ENCODE measurements around the gene ARFIP2.

The ARFIP2 gene

GRCh38 chr11:6438979-6439571 is 42.1 kb downstream of the ARFIP2 start:
- DNase-seq = no peak

DNA sequence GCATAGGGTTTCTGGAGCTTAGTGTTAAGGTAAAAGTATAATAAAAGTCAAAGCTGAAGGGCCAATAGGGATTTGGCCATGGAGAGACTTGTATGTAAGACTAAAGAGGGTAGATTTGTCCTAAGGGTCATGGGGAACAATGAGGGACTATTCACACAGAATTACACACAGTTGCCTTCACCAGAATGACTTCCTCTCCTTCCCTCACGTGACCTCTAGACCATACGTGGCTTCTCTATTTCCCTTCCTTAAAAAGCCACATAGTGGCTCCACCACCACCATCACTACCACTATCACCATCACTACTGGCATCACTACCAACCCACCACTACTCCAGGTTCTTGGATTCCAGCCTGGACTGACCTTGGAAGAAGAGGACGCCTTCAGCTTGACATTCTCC is 43.1 kb downstream of the ARFIP2 start:
- no peak for DNase-seq

- DNase-seq = no peak
Measured at GRCh38 chr11:6437423-6437822, 43.7 kb downstream of the ARFIP2 start.

DNA sequence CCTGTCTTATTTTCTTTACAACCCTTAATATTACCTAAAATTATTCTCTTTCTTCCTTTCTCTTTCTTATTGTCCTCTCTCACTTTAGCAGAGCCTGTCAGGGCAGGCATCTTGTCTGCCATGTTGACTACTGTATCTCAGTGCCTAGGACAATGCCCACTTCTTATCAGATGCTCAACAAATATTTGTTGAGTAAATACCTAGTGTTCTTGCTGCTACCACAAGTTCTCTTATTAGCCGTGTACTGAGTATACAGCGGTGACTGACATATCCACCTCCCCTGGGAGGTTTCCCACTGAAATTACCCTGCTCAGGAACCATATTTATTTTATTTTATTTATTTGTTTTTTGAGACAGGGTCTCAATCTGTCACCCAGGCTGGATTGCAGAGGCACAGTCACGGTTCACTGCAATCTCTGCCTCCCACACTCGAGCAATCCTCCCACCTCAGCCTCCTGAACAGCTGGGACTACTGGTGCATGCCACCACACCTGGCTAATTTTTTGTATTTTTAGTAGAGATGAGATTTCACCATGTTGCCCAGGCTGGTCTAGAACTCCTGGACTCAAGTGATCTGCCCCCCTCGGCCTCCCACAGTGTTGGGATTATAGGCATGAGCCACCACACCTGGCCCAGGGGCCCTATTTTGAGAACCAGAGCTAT is 47.0 kb downstream of the ARFIP2 start:
- DNase-seq = no peak

DNA sequence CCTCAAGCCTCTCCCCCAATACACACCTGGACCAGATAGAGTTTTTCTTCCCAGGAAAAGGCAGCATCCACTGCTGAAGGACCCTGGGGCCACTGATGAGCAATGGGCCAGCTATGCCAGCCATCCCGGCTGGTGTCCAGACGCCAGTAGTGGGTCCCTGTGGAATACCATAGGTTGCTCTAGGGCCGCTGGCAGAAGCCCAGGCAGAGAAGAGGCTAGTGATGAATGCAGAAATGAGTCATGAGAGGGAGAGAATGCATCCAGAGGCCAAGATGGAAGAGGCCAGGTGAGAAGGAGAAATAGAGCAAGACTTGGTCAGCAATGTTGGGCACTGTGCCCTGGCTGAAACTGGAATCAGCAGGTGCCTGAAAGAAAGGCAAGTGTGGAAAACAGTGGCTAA is 49.3 kb downstream of the ARFIP2 start:
- DNase-seq = no peak

DNA sequence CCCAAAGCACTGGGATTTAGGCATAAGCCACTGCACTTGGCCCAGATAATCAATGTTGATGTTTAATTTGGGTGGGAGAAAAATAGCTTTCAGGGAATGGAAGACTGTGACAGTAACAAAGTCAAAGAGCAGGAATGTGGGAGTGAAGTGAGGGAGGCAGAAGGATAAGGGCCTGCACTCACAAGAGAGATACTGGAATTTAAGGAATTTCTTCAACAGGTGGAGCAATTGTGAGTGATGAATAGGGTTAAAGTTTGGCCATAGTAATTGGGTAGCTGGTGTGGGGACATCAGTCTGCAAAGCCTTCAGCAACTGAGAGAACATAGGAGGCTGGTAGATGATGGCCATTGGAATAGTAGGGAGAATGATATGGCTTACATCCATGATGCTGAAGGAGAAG is 53.6 kb downstream of the ARFIP2 start:
- no peak for DNase-seq
